ENCODE measurements around the gene SLC9A5.

The SLC9A5 gene

GRCh38 chr16:67278773-67279295 lies 30.1 kb downstream of the SLC9A5 start:
- TF ChIP-seq CTCF (conservative IDR thresholded peaks at IDR 0.05; ENCODE audit: low read length), result peak; percentile 32
- no peak for DNase-seq (ENCODE audit: low read depth)
- H3K4me3 ChIP-seq (ENCODE audit: low read length), result peak overlapping the region; percentile 76

- peak; percentile 71 for DNase-seq (ENCODE audit: low read depth)
- H3K4me3 ChIP-seq (ENCODE audit: low read length), result peak within 1 kb of the TSS; percentile 76
- TF ChIP-seq CTCF (conservative IDR thresholded peaks at IDR 0.05; ENCODE audit: low read length), result peak; percentile 36; the same call in 1 of the 2 replicates
Measured at GRCh38 chr16:67279296-67280089, 30.7 kb downstream of the SLC9A5 start, which contains the start of gene PLEKHG4. TSS of gene PLEKHG4 (plus strand) at chr16:67279532. CDS start at chr16:67280045, 513 bp downstream.

- TF ChIP-seq CTCF (conservative IDR thresholded peaks at IDR 0.05; ENCODE audit: low read length), result no peak
- no peak for DNase-seq (ENCODE audit: low read depth)
- peak overlapping the region; percentile 46 for H3K4me3 ChIP-seq (ENCODE audit: low read length)
Measured at GRCh38 chr16:67280090-67281015, 31.6 kb downstream of the SLC9A5 start.

GRCh38 chr16:67281536-67282446 lies 33.0 kb downstream of the SLC9A5 start:
- DNase-seq (ENCODE audit: low read depth), result no peak
- TF ChIP-seq CTCF (conservative IDR thresholded peaks at IDR 0.05; ENCODE audit: low read length), result no peak
- no peak overlapping the region for H3K4me3 ChIP-seq (ENCODE audit: low read length)

GRCh38 chr16:67282447-67282805 lies 33.6 kb downstream of the SLC9A5 start:
- TF ChIP-seq CTCF (conservative IDR thresholded peaks at IDR 0.05; ENCODE audit: low read length), result no peak
- H3K4me3 ChIP-seq (ENCODE audit: low read length), result no peak overlapping the region
- no peak for DNase-seq (ENCODE audit: low read depth)

GRCh38 chr16:67283039-67283825 lies 34.5 kb downstream of the SLC9A5 start:
- no peak for TF ChIP-seq CTCF (conservative IDR thresholded peaks at IDR 0.05; ENCODE audit: low read length)
- no peak overlapping the region for H3K4me3 ChIP-seq (ENCODE audit: low read length)
- DNase-seq (ENCODE audit: low read depth), result peak; percentile 24
